ENCODE measurements around the gene APLP1. TPM values are rescaled to one million over a fixed set of nuclear protein-coding genes. Genes with fewer than 3 reads are reported as not detected.

Gene APLP1
- total RNA-seq: 23.2 and 28.9 TPM in 2 replicates

GRCh38 chr19:35868172-35868822, at the start of gene APLP1:
Gene APLP1, plus strand, starts transcription at chr19:35868574. Its CDS starts 63 bp downstream, at chr19:35868637.

GRCh38 chr19:35852029-35852780, 16.2 kb upstream of the APLP1 start, which contains the start of gene NPHS1:
Gene NPHS1, minus strand, starts transcription at chr19:35852504. Its CDS starts 667 bp downstream, at chr19:35851837.

GRCh38 chr19:35856546-35857149, 11.7 kb upstream of the APLP1 start, which contains the start of gene KIRREL2:
Gene KIRREL2, plus strand, starts transcription at chr19:35856911. Its CDS starts 209 bp downstream, at chr19:35857120.

GRCh38 chr19:35901854-35902661, 33.7 kb downstream of the APLP1 start, which contains the start of gene HCST:
Gene HCST, plus strand, starts transcription at chr19:35902529. Its CDS starts 65 bp downstream, at chr19:35902594.

GRCh38 chr19:35908010-35908441, 39.7 kb downstream of the APLP1 start, which contains the start of gene TYROBP:
Gene TYROBP, minus strand, starts transcription at chr19:35908295. Its CDS starts 67 bp downstream, at chr19:35908228.

Other genes starting within 250 kb of the APLP1 start
- 33.4 and 35.7 TPM in 2 replicates for gene RBM42, start 239.5 kb upstream of the APLP1 start, total RNA-seq
- gene ETV2, start 226.8 kb upstream of the APLP1 start, total RNA-seq: 0.13 TPM in 1 of 2 replicates, not detected in the other
- 188 and 222 TPM in 2 replicates for gene COX6B1, start 220.3 kb upstream of the APLP1 start, total RNA-seq
- 0.10 and 0.13 TPM in 2 replicates for gene UPK1A, start 202.1 kb upstream of the APLP1 start, total RNA-seq
- not detected in 2 replicates for gene ZBTB32, start 164.0 kb upstream of the APLP1 start, total RNA-seq
- gene KMT2B, start 150.6 kb upstream of the APLP1 start, total RNA-seq: 10.3 and 15.1 TPM in 2 replicates
- 0.73 and 0.85 TPM in 2 replicates for gene IGFLR1, start 126.1 kb upstream of the APLP1 start, total RNA-seq
- 6.1 and 8.9 TPM in 2 replicates for gene U2AF1L4, start 123.2 kb upstream of the APLP1 start, total RNA-seq
- 12.4 and 17.2 TPM in 2 replicates for gene PSENEN, start 122.9 kb upstream of the APLP1 start, total RNA-seq
- gene LIN37, start 120.0 kb upstream of the APLP1 start, total RNA-seq: 9.0 and 10.0 TPM in 2 replicates
- 106 and 161 TPM in 2 replicates for gene HSPB6, start 111.5 kb upstream of the APLP1 start, total RNA-seq
- gene PROSER3, start 110.4 kb upstream of the APLP1 start, total RNA-seq: 5.4 and 6.3 TPM in 2 replicates
- gene ARHGAP33, start 93.0 kb upstream of the APLP1 start, total RNA-seq: 3.1 and 5.5 TPM in 2 replicates
- not detected in 2 replicates for gene PRODH2, start 55.7 kb upstream of the APLP1 start, total RNA-seq
- gene NPHS1, start 16.1 kb upstream of the APLP1 start, total RNA-seq: not detected in 2 replicates
- gene KIRREL2, start 11.7 kb upstream of the APLP1 start, total RNA-seq: not detected in 2 replicates
- gene NFKBID, start 32.0 kb downstream of the APLP1 start, total RNA-seq: 2.5 and 5.2 TPM in 2 replicates
- gene HCST, start 34.0 kb downstream of the APLP1 start, total RNA-seq: 0.46 and 1.2 TPM in 2 replicates
- not detected in 2 replicates for gene TYROBP, start 39.7 kb downstream of the APLP1 start, total RNA-seq
- gene LRFN3, start 67.8 kb downstream of the APLP1 start, total RNA-seq: 5.1 and 7.1 TPM in 2 replicates
- gene SDHAF1, start 126.6 kb downstream of the APLP1 start, total RNA-seq: 7.7 and 8.0 TPM in 2 replicates
- 0.13 and 0.20 TPM in 2 replicates for gene SYNE4, start 140.2 kb downstream of the APLP1 start, total RNA-seq
- 12.6 and 18.2 TPM in 2 replicates for gene ALKBH6, start 145.6 kb downstream of the APLP1 start, total RNA-seq
- gene CLIP3, start 164.3 kb downstream of the APLP1 start, total RNA-seq: 31.5 and 42.9 TPM in 2 replicates
- 3.3 and 5.5 TPM in 2 replicates for gene THAP8, start 185.7 kb downstream of the APLP1 start, total RNA-seq
- 1.7 and 2.3 TPM in 2 replicates for gene WDR62, start 186.3 kb downstream of the APLP1 start, total RNA-seq
- not detected in 2 replicates for gene OVOL3, start 242.6 kb downstream of the APLP1 start, total RNA-seq
- 65.5 and 83.0 TPM in 2 replicates for gene POLR2I, start 246.3 kb downstream of the APLP1 start, total RNA-seq
- gene TBCB, start 246.9 kb downstream of the APLP1 start, total RNA-seq: 172 and 201 TPM in 2 replicates

Data from smooth muscle cell of the pulmonary artery (primary cell).